Ammon's horn (tissue), 1 donor: Measurements from ENCODE around the gene ALG3.

Source experiments
- DNase-seq: peaks from one replicate; pipeline ENCODE4 v3.0.0-alpha.2; 2016; ENCODE audit warnings: low spot score

ALG3 gene

DNA sequence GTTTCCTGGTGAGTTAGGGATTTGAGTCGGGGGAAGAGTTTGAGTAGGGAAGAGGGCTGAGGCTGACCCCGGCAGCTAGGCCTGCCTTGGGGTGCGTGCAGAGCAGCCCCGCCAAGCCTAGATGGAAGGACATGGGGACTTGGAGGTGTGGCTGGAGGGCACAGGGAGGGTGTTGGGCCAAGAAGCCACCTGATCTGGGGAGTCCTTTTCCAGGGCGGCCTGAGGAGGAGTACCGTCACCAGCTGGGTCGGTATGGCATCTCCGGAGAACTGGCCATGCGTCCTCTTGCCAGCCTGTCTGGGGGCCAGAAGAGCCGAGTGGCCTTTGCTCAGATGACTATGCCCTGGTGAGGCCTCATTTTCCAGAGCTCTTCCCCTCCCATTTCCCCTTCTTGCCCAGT, 55.9 kb downstream of the ALG3 start:
- no peak for DNase-seq
